ENCODE measurements around the gene EMILIN3.

EMILIN3 gene

DNA sequence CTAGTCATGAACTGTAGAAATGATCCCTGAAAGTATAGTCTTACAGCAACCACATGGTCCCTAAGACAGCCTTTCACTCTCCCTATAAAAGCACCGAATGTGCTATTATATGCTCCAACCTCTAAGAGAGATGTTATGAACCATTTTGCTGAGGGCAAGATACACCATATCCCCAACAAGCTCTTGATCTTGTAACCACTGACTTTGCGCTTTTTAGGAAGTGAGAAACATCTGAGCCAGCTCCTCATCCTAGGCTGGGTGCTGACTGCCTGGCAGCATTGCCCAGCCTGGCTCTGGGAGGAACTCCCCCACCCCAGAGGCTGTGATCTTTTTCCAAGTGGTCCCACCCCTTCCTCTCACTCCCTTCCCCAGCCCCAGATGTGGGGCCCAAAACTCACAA, 3.1 kb upstream of the EMILIN3 start:
- TF ChIP-seq, protein P1, sequence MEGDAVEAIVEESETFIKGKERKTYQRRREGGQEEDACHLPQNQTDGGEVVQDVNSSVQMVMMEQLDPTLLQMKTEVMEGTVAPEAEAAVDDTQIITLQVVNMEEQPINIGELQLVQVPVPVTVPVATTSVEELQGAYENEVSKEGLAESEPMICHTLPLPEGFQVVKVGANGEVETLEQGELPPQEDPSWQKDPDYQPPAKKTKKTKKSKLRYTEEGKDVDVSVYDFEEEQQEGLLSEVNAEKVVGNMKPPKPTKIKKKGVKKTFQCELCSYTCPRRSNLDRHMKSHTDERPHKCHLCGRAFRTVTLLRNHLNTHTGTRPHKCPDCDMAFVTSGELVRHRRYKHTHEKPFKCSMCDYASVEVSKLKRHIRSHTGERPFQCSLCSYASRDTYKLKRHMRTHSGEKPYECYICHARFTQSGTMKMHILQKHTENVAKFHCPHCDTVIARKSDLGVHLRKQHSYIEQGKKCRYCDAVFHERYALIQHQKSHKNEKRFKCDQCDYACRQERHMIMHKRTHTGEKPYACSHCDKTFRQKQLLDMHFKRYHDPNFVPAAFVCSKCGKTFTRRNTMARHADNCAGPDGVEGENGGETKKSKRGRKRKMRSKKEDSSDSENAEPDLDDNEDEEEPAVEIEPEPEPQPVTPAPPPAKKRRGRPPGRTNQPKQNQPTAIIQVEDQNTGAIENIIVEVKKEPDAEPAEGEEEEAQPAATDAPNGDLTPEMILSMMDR (IDR thresholded peaks at IDR 0.05; ENCODE audit: low read depth, low read length): no peak

DNA sequence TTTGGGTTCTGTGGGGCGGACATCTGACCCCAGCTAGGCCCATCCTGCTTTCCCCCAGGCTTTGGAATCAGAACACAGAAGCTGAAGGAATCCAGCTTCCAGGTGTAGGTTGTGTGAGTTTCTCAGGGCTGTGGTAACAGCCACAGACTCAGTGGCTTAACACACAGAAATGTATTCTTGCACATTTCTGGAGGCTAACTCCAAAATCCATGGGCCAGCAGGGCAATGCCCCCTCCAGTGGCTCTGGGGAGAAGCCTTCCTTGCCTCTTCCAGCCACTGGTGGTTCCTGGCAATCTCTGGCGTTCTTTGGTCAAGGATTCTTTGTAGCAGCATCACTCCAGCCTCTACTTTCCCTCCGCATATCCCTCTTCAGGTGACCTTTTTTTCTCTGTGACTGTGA, 1.3 kb upstream of the EMILIN3 start:
- no peak overlapping the region for H3K4me3 ChIP-seq (ENCODE audit: low read depth, low read length)
- TF ChIP-seq, protein P1 (IDR thresholded peaks at IDR 0.05; ENCODE audit: low read depth, low read length): no peak

More for the DNA sequence above, 3.1 kb upstream of the EMILIN3 start:
- H3K4me3 ChIP-seq (ENCODE audit: low read depth, low read length): no peak overlapping the region

DNA sequence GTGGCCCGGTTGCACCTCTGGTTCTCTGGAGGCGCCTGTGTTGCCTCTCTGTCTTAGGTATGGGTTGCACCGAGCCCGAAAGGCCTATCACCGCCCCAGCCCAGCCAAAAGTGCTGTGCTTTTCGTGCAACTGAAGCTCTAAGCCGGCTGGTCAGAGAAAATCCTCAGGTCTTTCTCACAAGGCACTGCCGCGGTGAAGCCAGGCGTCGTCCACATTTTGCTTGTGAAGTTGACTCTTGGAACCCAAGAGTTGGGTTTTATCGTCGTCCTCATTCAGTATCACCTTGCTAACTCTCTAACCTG, 726 bp upstream of the EMILIN3 start:
- H3K4me3 ChIP-seq (ENCODE audit: low read depth, low read length): no peak overlapping the region
- TF ChIP-seq, protein P1 (IDR thresholded peaks at IDR 0.05; ENCODE audit: low read depth, low read length): no peak

DNA sequence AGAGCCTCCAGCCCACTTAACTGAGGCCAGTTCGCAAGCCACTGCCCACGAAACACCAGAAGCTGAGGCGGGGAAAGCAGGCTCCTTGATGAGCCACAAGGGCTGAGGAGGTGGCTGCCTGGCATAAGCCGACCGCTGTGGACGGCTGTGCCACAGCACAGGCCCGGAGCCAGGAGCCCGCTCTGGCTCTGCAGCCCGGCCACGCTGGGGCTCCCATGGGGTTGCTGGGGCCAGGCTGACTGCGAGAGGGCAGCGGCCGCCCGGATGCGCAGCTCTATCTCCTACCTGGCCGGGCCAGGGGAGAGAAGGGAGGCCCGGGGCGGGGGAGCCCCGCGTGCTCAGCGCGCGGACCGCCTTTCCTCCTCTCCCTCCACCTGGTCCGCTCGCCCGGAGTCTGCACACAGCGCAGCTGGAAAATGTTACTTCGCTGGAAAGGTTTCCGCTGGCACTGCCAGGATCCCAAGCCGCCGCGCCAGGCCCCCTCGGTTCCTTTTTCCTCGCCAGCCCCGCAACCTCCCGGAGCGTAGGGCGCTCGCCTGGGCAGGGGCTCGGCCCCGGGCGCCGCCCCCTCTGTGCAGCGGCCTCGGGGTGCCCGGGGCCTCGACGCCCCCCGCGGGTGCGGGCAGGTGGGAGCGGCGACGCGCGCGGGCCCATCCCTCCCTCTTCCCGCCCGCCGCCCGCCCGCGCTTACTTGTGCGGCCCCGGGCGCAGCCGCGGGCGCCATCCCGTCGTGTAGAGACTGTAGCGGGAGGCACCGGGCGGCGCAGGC, 657 bp downstream of the EMILIN3 start:
- H3K4me3 ChIP-seq (ENCODE audit: low read depth, low read length): no peak overlapping the region

DNA sequence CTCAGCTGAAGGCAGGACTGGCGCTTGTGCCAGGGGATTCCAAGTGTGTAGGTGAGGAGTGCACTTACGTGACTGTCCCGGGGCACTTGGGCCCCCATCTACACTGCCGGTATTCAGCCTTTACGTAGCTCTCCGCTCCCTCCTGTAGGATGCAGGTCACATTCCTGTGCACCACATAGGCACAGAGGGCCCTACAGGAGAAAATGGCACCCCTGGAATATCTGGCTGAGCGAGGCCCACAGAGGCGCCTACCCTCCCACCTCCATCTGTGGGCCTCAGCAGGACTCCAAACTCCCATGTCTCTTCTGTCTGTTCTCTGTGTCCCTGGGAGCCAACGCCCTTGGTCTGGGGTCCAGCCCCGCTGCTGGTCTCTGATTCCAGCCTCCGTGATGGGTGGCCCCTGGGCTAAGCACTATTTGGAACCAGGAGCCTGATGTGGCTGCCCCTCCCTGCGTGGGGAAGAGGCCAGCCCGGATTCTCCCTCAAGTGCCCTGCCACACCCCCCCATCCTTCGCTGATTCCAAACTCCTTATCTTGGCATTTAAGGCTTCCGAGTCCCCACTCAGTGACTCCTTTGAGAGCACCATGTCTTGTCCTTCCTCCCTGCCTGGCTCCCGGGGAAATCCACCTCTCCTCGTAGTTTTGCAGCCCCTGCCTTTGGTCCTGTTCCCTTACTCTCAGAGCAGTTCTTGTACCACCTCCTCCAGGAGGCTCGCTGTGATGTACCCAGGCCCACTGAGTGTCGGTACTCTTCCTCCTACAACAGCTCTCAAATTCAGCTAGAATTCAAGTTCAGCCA, 1.5 kb downstream of the EMILIN3 start:
- no peak overlapping the region for H3K4me3 ChIP-seq (ENCODE audit: low read depth, low read length)
- TF ChIP-seq, protein P1 (IDR thresholded peaks at IDR 0.05; ENCODE audit: low read depth, low read length): no peak

More for the DNA sequence above, 657 bp downstream of the EMILIN3 start:
- TF ChIP-seq, protein P1 (IDR thresholded peaks at IDR 0.05; ENCODE audit: low read depth, low read length): no peak

DNA sequence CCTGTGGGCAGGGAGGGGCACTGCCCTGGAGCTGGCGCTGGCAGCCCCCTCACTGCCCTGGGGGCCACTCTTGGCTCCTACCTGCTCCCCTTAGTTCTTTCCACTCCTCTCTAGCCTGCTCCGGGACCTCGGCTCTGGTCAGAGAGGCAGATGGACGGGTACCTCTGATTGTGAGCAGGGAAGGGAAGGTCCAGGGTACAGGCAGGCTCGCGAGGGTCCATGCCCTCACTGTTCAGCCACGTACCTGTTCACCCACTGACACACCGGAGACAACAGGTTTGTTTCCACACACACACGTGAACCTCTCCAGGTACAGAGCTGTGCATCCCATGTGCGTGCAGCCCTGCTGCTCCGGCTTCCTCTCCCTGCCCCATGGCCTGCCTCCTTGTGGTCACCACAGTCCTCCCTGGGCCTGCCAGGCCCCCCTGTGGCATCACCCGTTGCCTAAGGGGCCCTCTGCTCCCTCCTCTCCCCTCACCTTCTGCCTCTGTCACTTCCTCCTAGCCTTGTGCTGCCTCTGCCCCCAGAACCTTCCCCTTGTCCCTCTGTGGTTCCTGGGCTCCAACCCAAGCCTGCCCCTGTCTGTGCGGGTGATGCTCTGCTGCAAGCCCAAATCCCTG, 2.3 kb downstream of the EMILIN3 start:
- TF ChIP-seq, protein P1 (IDR thresholded peaks at IDR 0.05; ENCODE audit: low read depth, low read length): no peak
- H3K4me3 ChIP-seq (ENCODE audit: low read depth, low read length): no peak overlapping the region

DNA sequence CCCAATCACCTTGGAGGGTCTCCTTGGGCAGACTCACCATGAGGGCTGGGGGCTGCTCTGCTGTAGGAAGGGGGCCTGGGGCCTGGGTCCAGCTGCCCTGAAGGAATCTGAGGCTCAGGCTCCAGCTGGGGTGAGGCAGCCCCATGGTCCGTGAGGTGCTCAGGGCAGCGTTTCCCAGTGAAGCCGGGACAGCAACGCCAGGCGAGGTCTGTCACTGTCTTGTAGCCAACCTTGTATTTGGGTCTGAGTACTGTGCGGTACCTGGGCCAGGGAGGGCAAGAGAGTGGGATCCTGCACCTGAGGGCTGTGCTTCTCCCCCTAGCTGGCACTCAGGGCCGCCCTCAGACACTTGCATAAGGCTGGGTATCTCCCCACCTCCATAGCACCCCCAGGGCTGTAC, 3.0 kb downstream of the EMILIN3 start:
- TF ChIP-seq, protein P1 (IDR thresholded peaks at IDR 0.05; ENCODE audit: low read depth, low read length): no peak
- no peak overlapping the region for H3K4me3 ChIP-seq (ENCODE audit: low read depth, low read length)

Measured in WI38 (cell line).